ENCODE data around the gene THSD7B.

DNA sequence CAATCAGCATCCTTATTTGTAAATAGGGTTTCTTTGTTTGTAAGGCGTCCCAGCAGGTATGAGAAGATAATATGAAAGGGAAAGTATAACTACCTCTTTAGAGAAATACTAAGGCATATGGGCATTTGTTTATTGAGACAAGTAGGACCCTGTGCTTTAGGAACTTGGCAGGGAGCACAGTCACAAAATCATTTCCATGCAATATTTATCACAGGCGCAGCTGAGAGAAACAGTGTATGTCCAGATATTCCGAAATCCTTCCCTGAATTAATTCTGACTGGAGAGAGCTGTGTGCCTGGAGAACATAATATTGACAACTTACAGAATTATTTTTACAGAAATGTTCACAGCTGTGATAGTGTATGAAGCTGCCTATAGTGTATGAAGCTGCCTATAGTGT is 416.7 kb downstream of the THSD7B start:
- TF ChIP-seq, protein P1, sequence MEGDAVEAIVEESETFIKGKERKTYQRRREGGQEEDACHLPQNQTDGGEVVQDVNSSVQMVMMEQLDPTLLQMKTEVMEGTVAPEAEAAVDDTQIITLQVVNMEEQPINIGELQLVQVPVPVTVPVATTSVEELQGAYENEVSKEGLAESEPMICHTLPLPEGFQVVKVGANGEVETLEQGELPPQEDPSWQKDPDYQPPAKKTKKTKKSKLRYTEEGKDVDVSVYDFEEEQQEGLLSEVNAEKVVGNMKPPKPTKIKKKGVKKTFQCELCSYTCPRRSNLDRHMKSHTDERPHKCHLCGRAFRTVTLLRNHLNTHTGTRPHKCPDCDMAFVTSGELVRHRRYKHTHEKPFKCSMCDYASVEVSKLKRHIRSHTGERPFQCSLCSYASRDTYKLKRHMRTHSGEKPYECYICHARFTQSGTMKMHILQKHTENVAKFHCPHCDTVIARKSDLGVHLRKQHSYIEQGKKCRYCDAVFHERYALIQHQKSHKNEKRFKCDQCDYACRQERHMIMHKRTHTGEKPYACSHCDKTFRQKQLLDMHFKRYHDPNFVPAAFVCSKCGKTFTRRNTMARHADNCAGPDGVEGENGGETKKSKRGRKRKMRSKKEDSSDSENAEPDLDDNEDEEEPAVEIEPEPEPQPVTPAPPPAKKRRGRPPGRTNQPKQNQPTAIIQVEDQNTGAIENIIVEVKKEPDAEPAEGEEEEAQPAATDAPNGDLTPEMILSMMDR (IDR thresholded peaks at IDR 0.05) = no peak
- TF ChIP-seq POLR2A (IDR thresholded peaks at IDR 0.05; ENCODE audit: low read length) (no peak), JUNB (IDR thresholded peaks at IDR 0.05) (no peak), ZSCAN20 (CRISPR knock-in tag; IDR thresholded peaks at IDR 0.05) (no peak), NFE2L2 (conservative IDR thresholded peaks at IDR 0.05; ENCODE audit: low read length) (no peak), ESRRA (IDR thresholded peaks at IDR 0.05; ENCODE audit: borderline replicate concordance, low read length) (no peak), NR3C1 (IDR thresholded peaks at IDR 0.05) (no peak)
